NOMO-1 (cell line): ENCODE results near the gene BMI1.
"Not testable (repeated sequence)": the region's sequence is repeated elsewhere in the genome, so short reads cannot be mapped to it uniquely, and the experiment has no call there.

Experiments used
- DNase-seq, 2 experiments: peaks; one replicate each; lab custom pipeline; 2025; ENCODE audit not compliant: unreplicated experiment in 2 of 2; lab: John Stamatoyannopoulos, UW

BMI1 gene

GRCh38 chr10:22320591-22321155 is at the start of gene BMI1:
Gene BMI1 (plus strand): TSS chr10:22321099. CDS start chr10:22326450, 5,351 bp downstream.
- peak; percentile 79 to 85 for DNase-seq

GRCh38 chr10:22271786-22272185 is 49.1 kb upstream of the BMI1 start:
- no peak for DNase-seq

- no peak for DNase-seq
Observed at GRCh38 chr10:22278441-22278782, 42.5 kb upstream of the BMI1 start.

- no peak for DNase-seq
Observed at GRCh38 chr10:22280078-22280477, 40.8 kb upstream of the BMI1 start.

GRCh38 chr10:22285130-22285529 is 35.8 kb upstream of the BMI1 start:
- DNase-seq, result no peak

- DNase-seq, result no peak
Observed at GRCh38 chr10:22293747-22294404, 27.0 kb upstream of the BMI1 start.

GRCh38 chr10:22294694-22295093 is 26.2 kb upstream of the BMI1 start:
- no peak for DNase-seq

- no peak for DNase-seq
Observed at GRCh38 chr10:22301193-22301592, 19.7 kb upstream of the BMI1 start.

GRCh38 chr10:22303461-22303860 is 17.4 kb upstream of the BMI1 start:
- no peak for DNase-seq

GRCh38 chr10:22305721-22306120 is 15.2 kb upstream of the BMI1 start:
- DNase-seq, result no peak

- DNase-seq, result peak in 1 of 2 experiments; percentile 62
Observed at GRCh38 chr10:22308390-22308789, 12.5 kb upstream of the BMI1 start.

- DNase-seq, result no peak
Observed at GRCh38 chr10:22309180-22310000, 11.5 kb upstream of the BMI1 start.

- DNase-seq, result not testable (repeated sequence)
Observed at GRCh38 chr10:22310012-22310411, 10.9 kb upstream of the BMI1 start.

- no peak for DNase-seq
Observed at GRCh38 chr10:22310928-22311327, 10.0 kb upstream of the BMI1 start.

- DNase-seq, result peak; percentile 48 to 73
Observed at GRCh38 chr10:22314852-22315251, 6.0 kb upstream of the BMI1 start.

- DNase-seq, result no peak
Observed at GRCh38 chr10:22315455-22316285, 5.2 kb upstream of the BMI1 start.

GRCh38 chr10:22316286-22317075 is 4.4 kb upstream of the BMI1 start, which contains the start of gene COMMD3:
Gene COMMD3 (plus strand): TSS chr10:22316388. CDS start chr10:22316418, 30 bp downstream.
- peak; percentile 74 to 81 for DNase-seq

- no peak for DNase-seq
Observed at GRCh38 chr10:22317076-22317370, 3.9 kb upstream of the BMI1 start.

GRCh38 chr10:22317771-22318565 is 2.9 kb upstream of the BMI1 start:
- no peak for DNase-seq

GRCh38 chr10:22318772-22319171 is 2.1 kb upstream of the BMI1 start:
- DNase-seq, result no peak
